DMS53 treated with DMSO at 0.1 percent for 48 hours (cell line): ENCODE measurements around the gene ZC3H12D.
A peak's percentile ranks its signal among the peaks of the same experiment; 100 is the strongest.

Source experiments
- DNase-seq: peaks from one replicate; lab custom pipeline; 2025; ENCODE audit not compliant: unreplicated experiment; lab: John Stamatoyannopoulos, UW

ZC3H12D gene

DNA sequence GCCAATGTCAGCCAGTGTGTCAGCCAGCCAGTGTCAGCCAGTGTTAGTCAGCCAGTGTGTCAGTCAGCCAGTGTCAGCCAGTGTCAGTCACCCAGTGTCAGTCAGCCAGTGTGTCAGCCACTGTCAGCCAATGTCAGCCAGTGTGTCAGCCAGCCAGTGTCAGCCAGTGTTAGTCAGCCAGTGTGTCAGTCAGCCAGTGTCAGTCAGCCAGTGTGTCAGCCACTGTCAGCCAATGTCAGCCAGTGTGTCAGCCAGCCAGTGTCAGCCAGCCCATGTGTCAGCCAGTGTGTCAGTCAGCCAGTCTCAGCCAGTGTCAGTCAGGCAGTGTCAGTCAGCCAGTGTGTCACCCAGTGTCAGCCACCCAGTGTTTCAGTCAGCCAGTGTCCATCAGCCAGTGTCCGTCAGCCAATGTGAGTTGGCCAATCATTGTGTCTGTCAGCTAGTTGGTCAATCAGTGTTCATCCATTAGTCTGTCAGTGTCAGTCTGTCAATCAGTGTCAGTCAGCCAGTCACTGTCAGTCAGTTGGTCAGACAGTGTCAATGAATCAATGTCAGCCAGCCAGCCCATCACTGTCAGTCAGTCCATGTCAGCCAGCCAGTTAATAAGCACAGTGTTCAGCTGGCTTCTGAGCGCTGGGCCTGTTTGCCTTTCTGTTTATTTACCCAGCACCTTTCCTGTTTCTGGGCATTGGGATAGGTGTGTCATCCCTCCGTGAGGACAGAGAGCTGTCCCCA is 40.3 kb downstream of the ZC3H12D start:
- peak; percentile 16 for DNase-seq

- DNase-seq = no peak
Measured at GRCh38 chr6:149443411-149444181, 41.2 kb downstream of the ZC3H12D start.

DNA sequence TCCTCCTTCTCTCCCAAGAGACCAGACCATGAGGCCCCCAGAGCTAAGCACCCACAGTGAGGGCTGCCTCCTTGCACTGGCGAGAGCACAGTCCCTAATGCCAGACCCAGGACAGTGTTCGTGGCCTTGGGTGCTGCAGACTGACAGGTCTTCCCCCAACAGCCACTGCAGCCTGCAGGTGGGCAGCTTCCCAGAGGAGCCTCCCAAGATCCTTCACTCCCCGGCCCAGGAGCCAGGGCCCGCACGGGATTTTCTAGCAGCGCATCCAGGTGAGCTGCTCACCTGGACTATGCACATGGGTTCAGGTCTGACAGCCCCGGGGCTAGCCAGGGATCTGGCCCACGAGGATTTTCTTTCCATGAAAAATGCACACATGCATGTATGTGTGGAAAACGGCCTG is 43.1 kb downstream of the ZC3H12D start:
- DNase-seq = no peak

DNA sequence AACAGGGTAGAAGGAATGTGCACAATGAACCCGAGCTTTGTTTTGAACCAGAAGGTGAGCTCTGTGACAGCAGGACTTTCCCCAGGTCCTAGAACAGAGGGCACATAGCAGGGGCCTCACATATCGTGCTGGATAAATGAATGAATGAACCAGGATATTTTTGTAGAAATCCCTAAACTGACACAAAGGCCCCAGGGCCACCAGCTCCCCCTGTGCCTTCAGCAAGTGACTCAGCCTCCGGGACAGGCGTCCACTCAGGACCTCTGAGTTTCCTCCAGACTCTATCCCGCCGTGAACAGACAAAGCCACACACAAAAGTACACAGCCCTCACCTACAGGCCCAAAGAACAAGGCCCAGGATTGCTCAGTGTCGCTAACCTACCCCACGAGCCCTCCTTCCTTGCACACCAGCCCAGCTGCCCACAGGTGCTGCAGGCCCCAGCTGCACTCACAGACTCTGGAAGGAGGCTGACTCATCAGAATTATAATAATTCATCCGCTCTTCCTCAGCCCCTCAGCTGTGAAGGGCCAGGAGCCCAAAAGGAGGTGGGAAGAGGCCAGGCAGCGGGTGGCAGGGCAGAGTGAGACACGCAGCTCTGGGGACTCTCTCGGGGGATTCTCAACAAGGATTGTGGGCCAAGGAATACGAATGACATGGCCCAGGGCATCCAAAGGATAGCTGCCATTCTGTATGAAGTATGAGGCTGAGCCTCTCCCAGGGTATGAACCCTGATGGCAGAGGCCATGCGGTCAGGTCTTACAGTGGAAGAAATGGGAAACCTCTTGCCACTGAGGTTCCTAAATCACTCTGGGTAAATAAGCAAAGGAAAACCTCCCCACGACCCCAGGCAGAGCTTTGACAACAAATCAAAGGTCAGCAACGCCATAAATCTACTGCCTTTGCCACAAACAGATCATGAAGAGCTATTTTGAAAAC is 43.8 kb downstream of the ZC3H12D start:
- DNase-seq = no peak

- no peak for DNase-seq
Measured at GRCh38 chr6:149439626-149440025, 45.2 kb downstream of the ZC3H12D start.

DNA sequence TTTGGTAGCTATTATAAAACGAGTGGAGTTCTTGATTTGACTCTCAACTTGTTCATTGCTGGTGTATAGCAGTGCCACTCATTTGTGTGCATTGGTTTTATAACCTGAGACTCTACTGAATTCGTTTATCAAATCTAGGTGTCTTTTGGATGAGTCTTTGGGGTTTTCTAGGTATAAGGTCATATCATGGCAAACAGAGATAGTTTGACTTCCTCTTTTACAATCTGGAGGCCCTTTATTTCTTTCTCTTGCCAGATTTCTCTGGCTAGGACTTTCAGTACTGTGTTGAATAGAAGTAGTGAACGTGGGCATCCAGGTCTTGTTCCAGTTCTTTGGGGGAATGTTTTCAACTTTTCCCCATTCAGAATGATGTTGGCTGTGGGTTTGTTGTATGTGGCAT is 46.0 kb downstream of the ZC3H12D start:
- no peak for DNase-seq

DNA sequence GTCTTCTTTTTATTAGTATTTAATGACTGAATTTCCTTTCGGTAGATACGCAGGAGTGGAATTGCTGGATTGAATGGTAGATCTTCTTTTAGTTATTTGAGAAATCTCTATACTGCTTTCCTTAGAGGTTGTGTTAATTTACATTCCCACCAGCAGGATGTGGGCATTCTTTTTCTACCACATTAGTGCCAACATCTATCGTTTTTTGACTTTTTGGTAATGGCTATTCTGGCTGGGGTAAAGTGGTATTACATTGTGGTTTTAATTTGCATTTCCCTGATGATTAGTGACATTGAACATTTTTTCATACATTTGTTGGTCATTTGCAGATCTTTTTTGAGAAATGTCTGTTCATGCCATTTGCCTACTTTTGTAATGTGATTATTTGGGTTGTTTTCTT is 47.6 kb downstream of the ZC3H12D start:
- DNase-seq = no peak

- no peak for DNase-seq
Measured at GRCh38 chr6:149436647-149437046, 48.2 kb downstream of the ZC3H12D start.

GRCh38 chr6:149435919-149436586 is 48.8 kb downstream of the ZC3H12D start:
- DNase-seq = no peak

GRCh38 chr6:149433881-149434280 is 50.9 kb downstream of the ZC3H12D start:
- DNase-seq = no peak

- no peak for DNase-seq
Measured at GRCh38 chr6:149433405-149433804, 51.4 kb downstream of the ZC3H12D start.

- peak; percentile 68 for DNase-seq
Measured at GRCh38 chr6:149431905-149432775, 52.7 kb downstream of the ZC3H12D start.

- DNase-seq = no peak
Measured at GRCh38 chr6:149429427-149430360, 55.1 kb downstream of the ZC3H12D start.

GRCh38 chr6:149428606-149429005 is 56.2 kb downstream of the ZC3H12D start:
- DNase-seq = no peak

GRCh38 chr6:149425754-149426153 is 59.1 kb downstream of the ZC3H12D start:
- no peak for DNase-seq

GRCh38 chr6:149425224-149425623 is 59.6 kb downstream of the ZC3H12D start:
- no peak for DNase-seq

- DNase-seq = no peak
Measured at GRCh38 chr6:149423964-149424440, 60.8 kb downstream of the ZC3H12D start.

DNA sequence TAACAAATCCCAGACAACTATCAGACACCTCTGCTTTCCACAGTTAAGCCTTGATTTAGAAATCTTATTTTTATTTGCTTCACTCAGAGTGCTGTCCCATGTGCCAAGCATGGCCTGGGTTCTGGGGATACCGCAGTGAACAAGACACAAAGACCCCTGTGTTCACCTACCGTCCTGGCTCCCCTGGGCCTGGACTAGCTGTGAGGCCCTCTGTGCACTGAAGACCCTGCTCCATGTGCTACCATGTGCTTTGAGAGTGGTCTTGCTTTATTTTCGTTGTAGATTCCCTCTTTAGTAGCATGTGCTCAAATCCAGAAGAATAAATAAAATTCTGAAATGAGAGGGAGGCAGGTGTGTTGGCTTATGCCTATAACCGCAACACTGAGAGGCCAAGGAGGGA is 62.2 kb downstream of the ZC3H12D start:
- no peak for DNase-seq

- no peak for DNase-seq
Measured at GRCh38 chr6:149421132-149421531, 63.7 kb downstream of the ZC3H12D start.
